ENCODE measurements around the gene SDK1. TPM values are rescaled to one million over a fixed set of nuclear protein-coding genes. Genes with fewer than 3 reads are reported as not detected.

Gene SDK1
- total RNA-seq, 2 donors from 2014 or later = 3.1 to 3.6 TPM

GRCh38 chr7:4269746-4270145, 968.7 kb downstream of the SDK1 start:
- no peak for TF ChIP-seq CTCF (IDR thresholded peaks at IDR 0.05)
- Histone ChIP-seq H3K4me3 (no peak overlapping the region), H3K27ac (no peak overlapping the region), H3K4me1 (no peaks in the 10 kb centered on the region), H3K9me3 (peaks cover 0 to 5% of the 10 kb centered on the region in 2 donors), H3K27me3 (no peaks in the 10 kb centered on the region), H3K36me3 (no peaks in the 10 kb centered on the region)
- DNase-seq (ENCODE audit: low spot score) = no peak

GRCh38 chr7:4270268-4270667, 969.2 kb downstream of the SDK1 start:
- no peak overlapping the region for H3K27ac ChIP-seq
- TF ChIP-seq CTCF (IDR thresholded peaks at IDR 0.05) = no peak
- H3K9me3 ChIP-seq = peaks cover 0 to 10% of the 10 kb centered on the region in 2 donors
- no peaks in the 10 kb centered on the region for H3K36me3 ChIP-seq
- H3K4me1 ChIP-seq = no peaks in the 10 kb centered on the region
- H3K27me3 ChIP-seq = no peaks in the 10 kb centered on the region
- peak; percentile 42 for DNase-seq (ENCODE audit: low spot score)
- no peak overlapping the region for H3K4me3 ChIP-seq

- Histone ChIP-seq H3K27ac (no peak overlapping the region), H3K36me3 (no peaks in the 10 kb centered on the region), H3K4me1 (no peaks in the 10 kb centered on the region), H3K9me3 (peaks cover 0 to 11% of the 10 kb centered on the region in 2 donors), H3K27me3 (no peaks in the 10 kb centered on the region), H3K4me3 (no peak overlapping the region)
- no peak for DNase-seq (ENCODE audit: low spot score)
- no peak for TF ChIP-seq CTCF (IDR thresholded peaks at IDR 0.05)
These were observed 970.1 kb downstream of the SDK1 start for GRCh38 chr7:4270941-4271715.

DNA sequence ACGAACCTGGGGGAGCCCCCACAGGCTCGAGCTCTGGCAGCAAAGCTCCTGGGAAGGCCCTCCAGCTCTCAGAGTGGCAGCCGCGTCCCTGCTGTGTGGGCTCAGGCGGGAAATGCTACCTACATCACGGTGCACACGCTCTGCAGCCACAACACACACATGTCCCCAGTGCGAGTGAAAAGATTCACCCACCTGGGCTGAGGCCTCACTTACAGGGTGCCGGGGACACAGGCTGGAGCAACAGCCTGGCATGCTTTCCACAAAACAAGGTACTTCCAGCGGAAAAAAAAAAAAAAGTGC, 970.6 kb downstream of the SDK1 start:
- DNase-seq (ENCODE audit: low spot score) = no peak
- peaks cover 0 to 11% of the 10 kb centered on the region in 2 donors for H3K9me3 ChIP-seq
- no peaks in the 10 kb centered on the region for H3K27me3 ChIP-seq
- no peak overlapping the region for H3K27ac ChIP-seq
- TF ChIP-seq CTCF (IDR thresholded peaks at IDR 0.05) = no peak
- no peak overlapping the region for H3K4me3 ChIP-seq
- H3K36me3 ChIP-seq = no peaks in the 10 kb centered on the region
- no peaks in the 10 kb centered on the region for H3K4me1 ChIP-seq

DNA sequence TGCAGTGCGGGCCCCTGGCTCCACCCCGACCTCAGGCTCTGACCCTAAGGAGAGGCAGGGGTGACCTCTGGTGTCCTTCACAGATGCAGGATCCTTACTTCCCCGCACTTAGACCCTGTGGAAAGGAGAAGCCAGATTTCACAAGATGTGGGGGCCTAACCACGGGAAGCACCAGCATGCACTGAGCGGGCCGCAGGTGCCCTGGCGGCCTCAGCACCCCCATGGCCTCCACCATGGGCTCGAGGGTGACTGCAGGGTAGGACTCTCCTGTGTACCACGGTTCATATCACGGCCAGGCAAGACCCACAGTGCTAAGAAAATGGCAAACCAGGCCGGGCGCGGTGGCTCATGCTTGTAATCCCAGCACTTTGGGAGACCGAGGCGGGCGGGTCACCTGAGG, 971.1 kb downstream of the SDK1 start:
- Histone ChIP-seq H3K4me1 (no peaks in the 10 kb centered on the region), H3K27me3 (no peaks in the 10 kb centered on the region), H3K27ac (no peak overlapping the region), H3K4me3 (no peak overlapping the region), H3K9me3 (peaks cover 0 to 11% of the 10 kb centered on the region in 2 donors), H3K36me3 (no peaks in the 10 kb centered on the region)
- no peak for TF ChIP-seq CTCF (IDR thresholded peaks at IDR 0.05)
- no peak for DNase-seq (ENCODE audit: low spot score)

Data from right atrium auricular region (tissue), 2 donors.